Retinal pigment epithelial cell (primary cell): ENCODE results near the gene HDHD5.
A peak's percentile ranks its signal among the peaks of the same experiment; 100 is the strongest.

ENCODE experiments used
- DNase-seq: peaks from one replicate; pipeline ENCODE4 v3.0.0-alpha.2; 2010; ENCODE audit warnings: low read depth
- H3K4me3 ChIP-seq: 2 replicates; pipeline ENCODE4 v1.5.1; 2011; ENCODE audit warnings: mild to moderate bottlenecking, low read length, control low read depth, moderate library complexity
- CTCF ChIP-seq: conservative IDR thresholded peaks from 2 replicates; pipeline ENCODE4 v1.5.1; 2011; ENCODE audit warnings: low read depth, low read length, control low read depth, inconsistent platforms

The HDHD5 gene

DNA sequence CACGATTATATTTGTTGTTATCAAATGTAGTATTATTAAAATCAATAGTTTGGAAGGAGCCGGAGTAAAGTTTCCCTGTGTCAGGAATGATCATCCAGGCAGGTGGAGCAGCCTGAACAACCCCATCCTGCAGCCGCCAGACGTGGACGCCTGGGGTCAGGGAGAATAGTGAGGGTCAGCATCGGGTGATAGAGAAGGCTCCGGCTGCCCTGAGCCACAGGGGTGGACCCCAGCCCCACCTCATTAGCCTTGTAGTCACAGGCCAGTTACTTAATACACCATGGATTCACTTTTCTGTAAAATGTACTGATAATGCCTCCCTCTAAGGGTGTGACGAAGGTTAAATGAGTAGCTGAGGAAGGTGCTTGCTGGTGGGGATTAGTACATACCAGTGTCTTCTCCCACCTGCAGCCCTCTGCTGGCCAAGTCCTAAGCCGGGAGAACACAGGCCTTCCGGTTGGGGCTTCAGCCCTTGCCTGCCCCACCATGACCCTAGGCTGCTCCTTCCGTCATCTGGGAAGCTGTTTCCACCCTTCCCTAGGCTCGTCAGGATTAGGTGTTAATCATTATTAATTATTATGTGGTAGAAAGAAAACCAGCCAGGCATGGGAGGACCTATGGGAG, 52.8 kb downstream of the HDHD5 start:
- no peak overlapping the region for H3K4me3 ChIP-seq
- no peak for DNase-seq
- TF ChIP-seq CTCF: peak; percentile 7

DNA sequence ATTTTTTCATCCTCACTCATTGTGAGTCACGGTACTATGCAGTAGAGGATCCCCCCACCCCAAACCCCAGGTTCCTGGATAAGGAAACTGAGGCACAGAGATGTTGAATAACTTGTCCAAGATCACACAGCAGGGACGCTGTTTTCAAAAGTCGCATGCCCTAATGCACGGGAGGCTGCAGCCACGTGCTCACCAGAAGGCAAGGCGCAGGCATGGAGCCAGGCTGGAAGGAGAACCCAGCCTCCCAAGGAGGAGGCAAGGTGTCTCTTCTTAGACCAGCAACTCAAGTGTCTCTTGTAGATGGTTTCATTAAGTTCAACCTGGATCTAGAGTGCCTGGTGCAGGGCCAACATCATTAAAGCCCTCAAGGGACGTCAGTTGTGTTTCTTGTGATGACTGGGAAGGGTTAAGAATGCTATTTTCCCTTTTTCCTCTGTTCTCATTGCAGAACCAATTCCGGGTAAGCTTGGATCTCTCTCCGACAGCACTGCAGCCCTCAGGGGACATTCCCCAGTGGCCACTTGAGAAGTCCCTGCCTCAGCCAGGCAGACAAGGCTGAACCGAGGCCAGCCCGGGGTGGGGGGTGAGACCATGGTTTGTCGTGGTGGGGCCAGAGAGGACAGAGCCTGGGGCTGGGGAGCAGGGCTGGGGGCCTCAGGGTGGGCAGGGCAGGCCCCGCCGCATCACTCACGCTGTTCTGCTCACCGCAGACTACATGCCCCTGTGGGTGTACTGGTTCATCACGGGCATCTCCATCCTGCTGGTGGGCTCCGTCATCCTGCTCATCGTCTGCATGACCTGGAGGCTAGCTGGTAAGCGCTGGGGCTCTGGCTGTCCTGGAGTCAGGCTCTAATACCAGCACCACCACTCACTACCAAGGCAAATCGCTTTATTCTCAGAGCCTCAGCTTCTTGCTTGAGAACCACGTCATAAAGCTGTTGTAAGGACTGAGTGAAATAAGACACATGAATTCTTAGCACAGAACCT, 53.6 kb downstream of the HDHD5 start:
- no peak for TF ChIP-seq CTCF
- no peak overlapping the region for H3K4me3 ChIP-seq
- DNase-seq: no peak

- H3K4me3 ChIP-seq: no peak overlapping the region
- no peak for TF ChIP-seq CTCF
- DNase-seq: no peak
Observed at GRCh38 chr22:17104336-17104935, 54.6 kb downstream of the HDHD5 start.

- no peak for TF ChIP-seq CTCF
- H3K4me3 ChIP-seq: no peak overlapping the region
- DNase-seq: no peak
Observed at GRCh38 chr22:17103351-17103750, 55.7 kb downstream of the HDHD5 start.

DNA sequence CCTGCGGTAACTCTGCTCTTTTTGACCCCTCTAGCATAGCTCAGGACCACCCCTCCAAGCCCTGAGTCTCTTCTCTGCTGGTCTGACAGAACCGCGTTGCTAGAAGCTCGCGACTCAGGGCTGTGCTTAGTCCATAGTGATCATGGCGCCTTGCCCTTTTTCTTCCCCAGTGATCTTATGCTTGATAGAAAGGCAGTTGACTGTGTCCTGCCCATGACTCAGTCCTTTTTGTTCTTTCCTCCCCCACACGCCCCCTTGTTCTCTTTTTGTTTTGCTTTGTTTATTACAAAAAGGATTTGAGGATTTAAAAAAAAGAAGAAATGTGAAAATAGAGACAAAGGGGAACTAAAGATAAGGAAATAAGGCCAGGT, 56.8 kb downstream of the HDHD5 start:
- DNase-seq: no peak
- H3K4me3 ChIP-seq: no peak overlapping the region
- TF ChIP-seq CTCF: no peak

DNA sequence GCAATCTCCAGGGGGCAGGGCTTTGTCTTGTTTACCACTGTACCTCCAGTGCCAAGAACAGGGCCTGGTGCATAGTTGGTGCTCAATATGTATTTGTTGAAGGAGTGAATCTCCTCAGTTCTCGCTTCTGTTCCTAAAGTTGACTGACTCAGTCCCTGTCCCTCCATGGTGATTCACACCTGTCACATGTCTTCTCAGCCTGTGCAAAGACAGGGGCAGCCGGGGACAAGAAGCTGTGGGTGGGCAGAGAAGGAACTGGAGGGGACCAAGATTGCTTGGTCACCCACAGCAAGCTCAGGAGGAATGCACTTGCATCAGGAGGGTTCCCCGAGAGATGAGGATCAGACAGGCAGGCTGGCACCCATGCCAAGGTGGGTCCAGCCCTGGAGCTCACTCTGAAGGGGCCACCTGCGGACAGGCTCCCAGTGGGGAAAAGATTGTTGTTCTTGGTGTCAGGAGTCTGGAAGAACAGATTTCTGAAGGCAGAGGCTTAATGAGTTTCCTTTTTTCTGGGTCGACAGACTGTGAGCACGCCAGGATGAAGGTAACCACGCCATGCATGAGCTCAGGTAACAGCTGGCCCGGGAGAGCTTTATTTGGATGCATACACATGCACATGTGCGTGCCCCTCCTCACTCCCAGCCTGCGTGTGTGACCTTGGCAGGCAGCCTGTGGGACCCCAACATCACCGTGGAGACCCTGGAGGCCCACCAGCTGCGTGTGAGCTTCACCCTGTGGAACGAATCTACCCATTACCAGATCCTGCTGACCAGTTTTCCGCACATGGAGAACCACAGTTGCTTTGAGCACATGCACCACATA, 57.4 kb downstream of the HDHD5 start:
- no peak for DNase-seq
- no peak for TF ChIP-seq CTCF
- no peak overlapping the region for H3K4me3 ChIP-seq
